Mesothelial cell of epicardium (in vitro differentiated cells): ENCODE data around the gene AQP2. TPM values are rescaled to one million over a fixed set of nuclear protein-coding genes. Genes with fewer than 3 reads are reported as not detected.

Source experiments
- DNase-seq, 2 experiments: peaks; one replicate each; pipeline ENCODE4 v3.0.0; 2021; ENCODE audit warnings: low spot score in 2 of 2; ENCODE audit not compliant: unreplicated experiment in 2 of 2
- H3K27ac Mint-ChIP-seq: 2 replicates; pipeline ENCODE4 v1.8.0; 2021; ENCODE audit warnings: mixed read lengths
- H3K27me3 Mint-ChIP-seq: 2 replicates; pipeline ENCODE4 v1.8.0; 2021; ENCODE audit warnings: low read depth, mixed read lengths
- H3K36me3 Mint-ChIP-seq: 2 replicates; pipeline ENCODE4 v1.8.0; 2021; ENCODE audit warnings: mixed read lengths
- H3K4me1 Mint-ChIP-seq: 2 replicates; pipeline ENCODE4 v1.8.0; 2021; ENCODE audit warnings: mixed read lengths
- H3K4me3 Mint-ChIP-seq: 2 replicates; pipeline ENCODE4 v1.8.0; 2021; ENCODE audit warnings: mild to moderate bottlenecking, moderate library complexity, mixed read lengths
- H3K9me3 Mint-ChIP-seq: 2 replicates; pipeline ENCODE4 v1.8.0; 2021; ENCODE audit warnings: mixed read lengths
- CTCF ChIP-seq: fragments of 200-600 bp; sonication (generic); IDR thresholded peaks from one replicate; pipeline ENCODE4 v1.5.0; 2021; ENCODE audit warnings: antibody characterized with exemption; ENCODE audit not compliant: unreplicated experiment
- total RNA-seq: library from RNA; stranded (reverse); gene quantifications from 3 replicates; pipeline ENCODE4 v1.2.1, GENCODE V29; 2021

The AQP2 gene
- total RNA-seq, 1 donor from 2014 or later: not detected

GRCh38 chr12:49972641-49973360 is 22.3 kb downstream of the AQP2 start, which contains the start of gene AQP6:
AQP6 (plus strand) TSS chr12:49972947; CDS start chr12:49973174, 227 bp downstream.
- TF ChIP-seq CTCF: no peak
- Mint-ChIP-seq H3K4me3 (no peak within 1 kb of the TSS), H3K4me1 (peaks cover 2% of the 10 kb centered on the region), H3K36me3 (no peaks in the 10 kb centered on the region), H3K27me3 (peaks cover 17% of the 10 kb centered on the region), H3K9me3 (no peaks in the 10 kb centered on the region), H3K27ac (no peak within 1 kb of the TSS)
- no peak for DNase-seq

- Mint-ChIP-seq H3K4me3 (no peak overlapping the region), H3K4me1 (peaks cover 7% of the 10 kb centered on the region), H3K9me3 (no peaks in the 10 kb centered on the region), H3K36me3 (no peaks in the 10 kb centered on the region), H3K27ac (no peak overlapping the region), H3K27me3 (peaks cover 11% of the 10 kb centered on the region)
- no peak for TF ChIP-seq CTCF
- no peak for DNase-seq
Observed at GRCh38 chr12:49973361-49973830, 22.9 kb downstream of the AQP2 start.

DNA sequence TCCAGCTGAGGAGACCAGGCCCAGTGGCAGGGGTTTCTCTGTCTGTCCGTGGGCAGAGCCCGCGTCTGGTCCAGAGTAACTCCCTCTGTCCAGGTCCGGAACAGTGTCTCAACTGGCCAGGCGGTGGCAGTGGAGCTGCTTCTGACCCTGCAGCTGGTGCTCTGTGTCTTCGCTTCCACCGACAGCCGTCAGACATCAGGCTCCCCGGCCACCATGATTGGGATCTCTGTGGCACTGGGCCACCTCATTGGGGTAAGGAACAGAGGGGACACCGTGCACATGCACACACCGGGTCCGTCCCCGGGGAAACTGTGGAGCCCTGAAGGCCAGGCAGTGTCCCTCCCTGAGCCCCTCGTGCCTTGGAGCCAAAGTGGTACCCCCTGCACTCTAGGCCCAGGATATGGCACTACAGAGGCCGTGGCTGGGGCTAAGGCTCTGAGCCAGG is 23.7 kb downstream of the AQP2 start:
- no peak for DNase-seq
- TF ChIP-seq CTCF: no peak
- peaks cover 16% of the 10 kb centered on the region for H3K4me1 Mint-ChIP-seq

GRCh38 chr12:49974677-49975317 is 24.3 kb downstream of the AQP2 start:
- H3K36me3 Mint-ChIP-seq: no peaks in the 10 kb centered on the region
- no peaks in the 10 kb centered on the region for H3K9me3 Mint-ChIP-seq
- no peak overlapping the region for H3K4me3 Mint-ChIP-seq
- H3K27ac Mint-ChIP-seq: no peak overlapping the region
- peaks cover 21% of the 10 kb centered on the region for H3K4me1 Mint-ChIP-seq
- TF ChIP-seq CTCF: no peak
- peaks cover 10% of the 10 kb centered on the region for H3K27me3 Mint-ChIP-seq
- no peak for DNase-seq

More for the DNA sequence above, 23.7 kb downstream of the AQP2 start:
- no peaks in the 10 kb centered on the region for H3K36me3 Mint-ChIP-seq
- H3K9me3 Mint-ChIP-seq: no peaks in the 10 kb centered on the region
- no peak overlapping the region for H3K4me3 Mint-ChIP-seq
- H3K27me3 Mint-ChIP-seq: peaks cover 10% of the 10 kb centered on the region
- H3K27ac Mint-ChIP-seq: no peak overlapping the region

DNA sequence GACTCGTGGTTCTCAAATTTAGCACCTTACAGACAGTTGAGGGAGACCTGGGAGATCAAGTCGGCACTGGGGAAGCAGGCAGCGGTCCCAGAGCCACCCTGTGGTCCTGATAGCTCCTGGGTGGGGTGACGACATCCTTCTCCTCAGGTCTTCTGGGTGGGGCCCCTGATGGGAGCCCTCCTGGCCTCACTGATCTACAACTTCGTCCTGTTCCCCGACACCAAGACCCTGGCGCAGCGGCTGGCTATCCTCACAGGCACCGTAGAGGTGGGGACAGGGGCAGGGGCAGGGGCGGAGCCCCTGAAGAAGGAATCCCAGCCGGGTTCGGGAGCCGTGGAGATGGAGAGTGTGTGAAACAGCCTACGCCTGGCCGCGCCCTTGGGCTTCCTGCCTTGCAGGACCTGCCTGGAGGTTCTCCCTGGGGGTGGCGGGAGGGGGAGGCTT is 24.8 kb downstream of the AQP2 start:
- no peaks in the 10 kb centered on the region for H3K9me3 Mint-ChIP-seq
- no peaks in the 10 kb centered on the region for H3K36me3 Mint-ChIP-seq
- DNase-seq: no peak
- H3K27ac Mint-ChIP-seq: no peak overlapping the region
- H3K4me1 Mint-ChIP-seq: peaks cover 24% of the 10 kb centered on the region
- H3K27me3 Mint-ChIP-seq: peaks cover 10% of the 10 kb centered on the region
- no peak overlapping the region for H3K4me3 Mint-ChIP-seq
- no peak for TF ChIP-seq CTCF
